HG03159 (cell line): Measurements from ENCODE around the gene PTBP1.
"Not testable (repeated sequence)": the region's sequence is repeated elsewhere in the genome, so short reads cannot be mapped to it uniquely, and the experiment has no call there.

Source experiments
- ATAC-seq: cut with Tn5 transposase; IDR thresholded peaks from one replicate; pipeline ENCODE4 v1.9.1; 2021; ENCODE audit warnings: mild to moderate bottlenecking, moderate library complexity; ENCODE audit not compliant: unreplicated experiment

The PTBP1 gene

DNA sequence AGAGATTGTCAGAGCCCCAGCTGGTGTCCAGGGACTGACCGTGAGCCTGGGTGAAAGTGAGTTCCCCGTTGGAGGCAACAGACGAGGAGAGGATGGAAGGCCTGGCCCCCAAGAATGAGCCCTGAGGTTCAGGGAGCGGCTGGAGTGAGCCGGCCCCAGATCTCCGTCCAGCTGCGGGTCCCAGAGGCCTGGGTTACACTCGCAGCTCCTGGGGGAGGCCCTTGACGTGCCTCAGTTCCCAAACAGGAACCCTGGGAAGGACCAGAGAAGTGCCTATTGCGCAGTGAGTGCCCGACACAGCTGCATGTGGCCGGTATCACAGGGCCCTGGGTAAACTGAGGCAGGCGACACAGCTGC is 53.7 kb downstream of the PTBP1 start:
- ATAC-seq = no peak

- no peak for ATAC-seq
Observed at GRCh38 chr19:852136-853013, 55.1 kb downstream of the PTBP1 start, which contains the start of gene ELANE. Gene ELANE, plus strand, starts transcription at chr19:852303. Its CDS starts 26 bp downstream, at chr19:852329.

GRCh38 chr19:853014-853585 is 55.8 kb downstream of the PTBP1 start:
- ATAC-seq = no peak

DNA sequence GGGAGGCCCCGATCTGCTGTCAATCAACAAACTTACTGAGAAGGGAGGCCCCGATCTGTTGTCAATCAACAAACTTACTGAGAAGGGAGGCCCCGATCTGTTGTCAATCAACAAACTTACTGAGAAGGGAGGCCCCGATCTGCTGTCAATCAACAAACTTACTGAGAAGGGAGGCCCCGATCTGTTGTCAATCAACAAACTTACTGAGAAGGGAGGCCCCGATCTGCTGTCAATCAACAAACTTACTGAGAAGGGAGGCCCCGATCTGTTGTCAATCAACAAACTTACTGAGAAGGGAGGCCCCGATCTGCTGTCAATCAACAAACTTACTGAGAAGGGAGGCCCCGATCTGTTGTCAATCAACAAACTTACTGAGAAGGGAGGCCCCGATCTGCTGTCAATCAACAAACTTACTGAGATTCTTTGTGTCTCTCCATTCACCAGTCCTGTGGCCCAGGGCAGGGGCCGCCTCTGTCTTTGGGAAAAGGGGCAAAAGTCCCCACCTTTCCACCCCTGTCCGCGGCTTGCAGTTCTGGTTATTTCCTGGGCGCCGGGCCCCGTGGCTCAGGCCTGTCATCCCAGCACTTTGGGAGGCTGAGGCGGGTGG is 56.5 kb downstream of the PTBP1 start:
- not testable (repeated sequence) for ATAC-seq

DNA sequence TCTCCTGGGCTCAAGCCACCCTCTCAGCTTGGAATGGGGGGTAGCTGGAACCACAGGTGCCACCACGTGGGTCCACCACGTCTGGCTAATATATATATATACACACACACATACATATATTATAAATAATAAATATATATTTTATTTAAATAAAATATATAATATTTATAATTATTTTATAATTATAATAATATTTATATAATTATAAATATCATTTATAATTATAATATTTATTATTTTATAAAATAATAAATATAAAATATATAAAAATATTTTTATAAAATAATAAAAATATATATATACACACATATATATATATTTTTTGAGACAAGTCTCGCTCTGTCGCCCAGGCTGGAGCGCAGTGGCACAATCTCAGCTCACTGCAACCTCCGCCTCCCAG is 57.3 kb downstream of the PTBP1 start:
- no peak for ATAC-seq

GRCh38 chr19:855142-855541 is 57.9 kb downstream of the PTBP1 start:
- ATAC-seq = no peak

DNA sequence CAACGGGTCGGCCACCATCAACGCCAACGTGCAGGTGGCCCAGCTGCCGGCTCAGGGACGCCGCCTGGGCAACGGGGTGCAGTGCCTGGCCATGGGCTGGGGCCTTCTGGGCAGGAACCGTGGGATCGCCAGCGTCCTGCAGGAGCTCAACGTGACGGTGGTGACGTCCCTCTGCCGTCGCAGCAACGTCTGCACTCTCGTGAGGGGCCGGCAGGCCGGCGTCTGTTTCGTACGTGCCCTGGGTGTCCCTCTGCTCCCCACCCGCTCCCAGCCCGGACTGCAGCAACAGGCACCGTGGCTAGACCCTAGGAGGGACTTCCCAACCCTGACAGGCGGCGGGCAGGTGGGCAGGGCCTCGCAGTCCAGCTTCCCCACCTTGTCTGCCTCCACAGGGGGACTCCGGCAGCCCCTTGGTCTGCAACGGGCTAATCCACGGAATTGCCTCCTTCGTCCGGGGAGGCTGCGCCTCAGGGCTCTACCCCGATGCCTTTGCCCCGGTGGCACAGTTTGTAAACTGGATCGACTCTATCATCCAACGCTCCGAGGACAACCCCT is 58.4 kb downstream of the PTBP1 start:
- no peak for ATAC-seq

GRCh38 chr19:858284-858683 is 61.0 kb downstream of the PTBP1 start:
- ATAC-seq = no peak

- ATAC-seq = no peak
Observed at GRCh38 chr19:858868-859843, 61.9 kb downstream of the PTBP1 start, which contains the start of gene CFD. Gene CFD, plus strand, starts transcription at chr19:859664. Its CDS starts 26 bp downstream, at chr19:859690.

DNA sequence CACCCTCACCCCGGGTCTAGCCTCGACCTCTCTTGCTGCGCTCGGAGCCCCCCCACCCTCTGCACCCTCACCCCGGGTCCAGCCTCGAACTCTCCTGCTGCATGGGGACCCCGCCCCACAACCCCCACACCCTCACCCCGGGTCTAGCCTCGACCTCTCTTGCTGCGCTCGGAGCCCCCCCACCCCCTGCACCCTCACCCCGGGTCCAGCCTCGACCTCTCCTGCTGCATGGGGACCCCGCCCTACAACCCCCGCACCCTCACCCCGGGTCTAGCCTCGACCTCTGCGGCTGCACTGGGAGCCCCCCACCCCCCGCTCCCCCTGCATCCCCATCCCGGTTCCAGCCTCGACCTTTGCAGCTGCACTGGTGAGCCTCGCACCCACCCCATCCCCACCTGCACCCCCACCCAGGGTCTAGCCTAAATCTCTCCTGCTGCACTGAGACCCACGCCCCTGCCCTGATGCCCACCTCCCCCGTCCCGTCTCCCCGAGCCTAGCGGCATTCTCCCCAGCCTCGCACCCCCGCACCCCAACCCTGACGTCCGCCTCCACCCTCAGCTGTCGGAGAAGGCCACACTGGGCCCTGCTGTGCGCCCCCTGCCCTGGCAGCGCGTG is 64.0 kb downstream of the PTBP1 start:
- ATAC-seq = no peak
